ENCODE results near the gene PAX9. TPM values are rescaled to one million over a fixed set of nuclear protein-coding genes. Genes with fewer than 3 reads are reported as not detected.

The PAX9 gene
- total and polyA plus RNA-seq, 9 of the 15 experiments (the other 6 are each of a cell fraction or from before 2014, with no cell fraction given): 0.87 to 2.4 (median 1.3) TPM

DNA sequence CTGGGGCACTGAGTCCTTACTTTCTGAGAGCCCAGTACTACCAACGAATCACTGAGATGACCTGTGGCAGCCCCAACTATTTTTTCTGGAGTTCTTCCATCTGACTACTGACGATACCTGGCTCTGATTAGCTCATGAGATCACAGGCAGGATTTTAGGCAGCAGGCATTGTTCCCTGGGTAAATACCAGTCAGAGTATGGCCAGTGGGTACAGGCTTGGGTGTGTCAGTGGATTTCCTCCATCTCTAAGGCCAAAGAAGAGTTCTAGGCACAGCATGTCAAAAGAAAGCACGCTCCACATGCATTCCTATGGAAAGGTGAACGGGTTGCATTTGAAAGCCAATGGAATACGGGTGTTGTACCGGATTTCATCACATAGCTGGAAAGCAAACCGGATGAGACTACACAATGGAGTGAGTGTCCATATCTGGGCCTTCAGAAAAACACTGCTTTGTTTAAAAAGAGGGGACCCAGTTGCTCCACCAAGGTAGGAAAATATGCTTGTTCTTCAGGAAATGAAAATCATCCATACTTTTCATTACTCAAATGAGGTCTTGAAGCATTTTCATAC, 55.0 kb downstream of the PAX9 start:
- H3K27me3 ChIP-seq (ENCODE audit: control insufficient read depth in 2 of 2, insufficient read depth in 2 of 2, low read length in 2 of 2): no peaks in the 10 kb centered on the region
- no peak for ATAC-seq
- TF ChIP-seq MAFG (tag; conservative IDR thresholded peaks at IDR 0.05) (no peak), MED1 (CRISPR knock-in tag; IDR thresholded peaks at IDR 0.05; ENCODE audit: borderline replicate concordance) (no peak), ZNF668 (CRISPR knock-in tag; IDR thresholded peaks at IDR 0.05) (no peak), TFE3 (CRISPR knock-in tag; IDR thresholded peaks at IDR 0.05) (no peak), WHSC1 (IDR thresholded peaks at IDR 0.05; ENCODE audit: low read length) (no peak), GMEB1 (CRISPR knock-in tag; IDR thresholded peaks at IDR 0.05) (no peak), PHTF2 (CRISPR knock-in tag; IDR thresholded peaks at IDR 0.05) (no peak), HES1 (IDR thresholded peaks at IDR 0.05; ENCODE audit: low read depth) (no peak), RFX5 (IDR thresholded peaks at IDR 0.05; ENCODE audit: low read depth, low read length) (no peak), ZNF239 (CRISPR knock-in tag; IDR thresholded peaks at IDR 0.05) (no peak)
- TF ChIP-seq, protein P1, sequence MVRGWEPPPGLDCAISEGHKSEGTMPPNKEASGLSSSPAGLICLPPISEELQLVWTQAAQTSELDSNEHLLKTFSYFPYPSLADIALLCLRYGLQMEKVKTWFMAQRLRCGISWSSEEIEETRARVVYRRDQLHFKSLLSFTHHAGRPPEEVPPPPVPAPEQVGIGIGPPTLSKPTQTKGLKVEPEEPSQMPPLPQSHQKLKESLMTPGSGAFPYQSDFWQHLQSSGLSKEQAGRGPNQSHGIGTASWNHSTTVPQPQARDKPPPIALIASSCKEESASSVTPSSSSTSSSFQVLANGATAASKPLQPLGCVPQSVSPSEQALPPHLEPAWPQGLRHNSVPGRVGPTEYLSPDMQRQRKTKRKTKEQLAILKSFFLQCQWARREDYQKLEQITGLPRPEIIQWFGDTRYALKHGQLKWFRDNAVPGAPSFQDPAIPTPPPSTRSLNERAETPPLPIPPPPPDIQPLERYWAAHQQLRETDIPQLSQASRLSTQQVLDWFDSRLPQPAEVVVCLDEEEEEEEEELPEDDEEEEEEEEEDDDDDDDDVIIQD (CRISPR knock-in tag; IDR thresholded peaks at IDR 0.05): no peak
- H3K27ac ChIP-seq (ENCODE audit: extremely low read depth, low read depth, low read length): no peak overlapping the region
- no peak overlapping the region for H2AFZ ChIP-seq (ENCODE audit: low read depth, low read length)
- no peaks in the 10 kb centered on the region for H3K79me2 ChIP-seq (ENCODE audit: control insufficient read depth, insufficient read depth, low read length)
- ChIA-PET CTCF (ENCODE audit: low intra/inter-chr PET ratio) (no interaction called here), POLR2A (interaction anchor here (0.5 kb wide), 1 partner anchor 14 kb away, joined by 3 read pairs; no protein-coding TSS in a partner anchor)
- H3K9me1 ChIP-seq (ENCODE audit: control insufficient read depth, insufficient read depth, low read length): no peaks in the 10 kb centered on the region
- no peak overlapping the region for H3K4me3 ChIP-seq
- DNase-seq (ENCODE audit: extremely low read depth in 1 of 4, low spot score in 3 of 4): no peak
- in situ Hi-C loops (cut with MboI) (no loop called here), intact Hi-C loops (cut with micrococcal nuclease) (no loop called here)
- no peak for FAIRE-seq
- no peaks in the 10 kb centered on the region for H3K9me3 ChIP-seq (replicated peaks; ENCODE audit: control insufficient read depth, insufficient read depth, low read depth, low read length)
- H3K36me3 ChIP-seq (ENCODE audit: control insufficient read depth, insufficient read depth, low read length): no peaks in the 10 kb centered on the region
- no TSS peak for BruUV-seq (replicated peaks)
- no peak overlapping the region for H3K9ac ChIP-seq (ENCODE audit: insufficient read depth in 1 of 2, low read depth in 2 of 2, low read length in 2 of 2)
- H3K4me1 ChIP-seq (replicated peaks in 1 of 2; ENCODE audit: control insufficient read depth in 2 of 2, insufficient read depth in 2 of 2, low read length in 2 of 2): no peaks in the 10 kb centered on the region; a peak in 1 of 5 replicates
- H3K4me2 ChIP-seq (ENCODE audit: insufficient read depth, low read length): no peak overlapping the region
- WGBS (ENCODE audit: insufficient coverage, low coverage, missing lambda C conversion rate): 91% methylated on average over 5 of the region's 7 CpGs
- no peaks in the 10 kb centered on the region for H4K20me1 ChIP-seq (replicated peaks; ENCODE audit: control insufficient read depth, insufficient read depth, low read length)

Data from K562 (cell line).